GM12878 (cell line): ENCODE data around the gene CYP4V2. TPM values are rescaled to one million over a fixed set of nuclear protein-coding genes. Genes with fewer than 3 reads are reported as not detected.

Source experiments
- ATAC-seq: fragments of 200-7000 bp; cut with Tn5 transposase; 3 replicates; pipeline ENCODE4 v1.9.1; 2020; ENCODE audit warnings: mild to moderate bottlenecking, moderate library complexity
- BruUV-seq: library from RNA; stranded (reverse); fragments of 400-500 nt; replicated peaks from 2 replicates; lab custom pipeline; 2021; lab: Mats Ljungman, UMichigan
- CTCF ChIA-PET: fragments of 300-600 bp; sonication (Branson Sonifier 250); formaldehyde crosslinking; extraction: SDS; loops from one replicate; lab custom pipeline; 2021; ENCODE audit warnings: inconsistent platforms; lab: Yijun Ruan, JAX
- POLR2A ChIA-PET: fragments of 350-600 bp; formaldehyde crosslinking; extraction: SDS; loops from one replicate; lab custom pipeline; 2021; ENCODE audit warnings: inconsistent platforms; lab: Charles Lee
- RAD21 ChIA-PET: fragments of 300-600 bp; sonication (Branson Sonifier 250); formaldehyde crosslinking; loops from one replicate; lab custom pipeline; 2023; ENCODE audit warnings: antibody characterized with exemption; ENCODE audit not compliant: unreplicated experiment; lab: Charles Lee
- SMC1A ChIA-PET: fragments of 300-600 bp; sonication (Branson Sonifier 250); formaldehyde crosslinking; loops from one replicate; lab custom pipeline; 2023; ENCODE audit not compliant: unreplicated experiment, uncharacterized antibody; lab: Charles Lee
- DNase-seq: peaks from one replicate; pipeline ENCODE4 v3.0.0-alpha.2; 2011; ENCODE audit warnings: low read depth, low spot score
- FAIRE-seq: peaks from 3 replicates; lab custom pipeline; 2011; peaks lifted over from hg19 to GRCh38; lab: Jason Lieb, UNC
- H2AFZ ChIP-seq: 2 replicates; pipeline ENCODE4 v1.6.0; 2011; ENCODE audit warnings: low read depth, low read length, control low read depth; ENCODE audit not compliant: control insufficient read depth
- H3K27ac ChIP-seq: 2 replicates; pipeline ENCODE4 v1.5.1; 2011; ENCODE audit warnings: control low read depth; ENCODE audit not compliant: control insufficient read depth, insufficient read depth
- H3K27me3 ChIP-seq, 2 experiments: replicated peaks in 1 of 2; 2 replicates each; pipeline versions ENCODE4 v1.6.0 to v1.6.1; 2011; ENCODE audit warnings: low read length in 1 of 2; ENCODE audit not compliant: control insufficient read depth in 2 of 2, insufficient read depth in 2 of 2
- H3K36me3 ChIP-seq, 2 experiments: 2 replicates each; pipeline ENCODE4 v1.5.1; 2011; ENCODE audit warnings: low read length in 1 of 2; ENCODE audit not compliant: control insufficient read depth in 2 of 2, insufficient read depth in 2 of 2
- H3K4me1 ChIP-seq: 2 replicates; pipeline ENCODE4 v1.6.1; 2011; ENCODE audit warnings: mild to moderate bottlenecking, low read length, moderate library complexity, mixed read lengths; ENCODE audit not compliant: control insufficient read depth, insufficient read depth
- H3K4me2 ChIP-seq: 2 replicates; pipeline ENCODE4 v1.6.0; 2011; ENCODE audit warnings: control low read depth; ENCODE audit not compliant: control insufficient read depth, insufficient read depth
- H3K4me3 ChIP-seq: fragments of 200-600 bp; sonication (generic); 2 replicates; pipeline ENCODE4 v1.5.1; 2016
- H3K79me2 ChIP-seq: 2 replicates; pipeline ENCODE4 v1.6.0; 2011; ENCODE audit warnings: low read length; ENCODE audit not compliant: control insufficient read depth, insufficient read depth
- H3K9ac ChIP-seq: 2 replicates; pipeline ENCODE4 v1.8.0; 2011; ENCODE audit warnings: low read length, control low read depth, mixed read lengths; ENCODE audit not compliant: control insufficient read depth, insufficient read depth
- H3K9me3 ChIP-seq: replicated peaks from 3 replicates; pipeline ENCODE4 v1.5.1; 2011; ENCODE audit warnings: mild to moderate bottlenecking, low read length; ENCODE audit not compliant: control insufficient read depth, insufficient read depth
- H4K20me1 ChIP-seq: 2 replicates; pipeline ENCODE4 v1.6.0; 2011; ENCODE audit not compliant: control insufficient read depth, insufficient read depth
- FOXK2 ChIP-seq: fragments of 450-650 bp; IDR thresholded peaks from 2 replicates; pipeline ENCODE4 v1.6.1; 2017; ENCODE audit warnings: mild to moderate bottlenecking, moderate library complexity
- HCFC1 ChIP-seq: fragments of 150-350 bp; IDR thresholded peaks from 2 replicates; pipeline ENCODE4 v1.6.1; 2014; ENCODE audit warnings: low read length
- KDM1A ChIP-seq: fragments of 200-600 bp; sonication (generic); IDR thresholded peaks from 2 replicates; pipeline ENCODE4 v1.6.1; 2016; ENCODE audit warnings: borderline replicate concordance
- MTA3 ChIP-seq: IDR thresholded peaks from 2 replicates; pipeline ENCODE4 v1.6.1; 2012; ENCODE audit warnings: low read length, inconsistent platforms, borderline replicate concordance
- MYC ChIP-seq: IDR thresholded peaks from 2 replicates; pipeline ENCODE4 v1.6.1; 2011; ENCODE audit warnings: mild to moderate bottlenecking, low read length, moderate library complexity, inconsistent platforms; ENCODE audit not compliant: insufficient read depth, insufficient replicate concordance, insufficient read length, severe bottlenecking
- NRF1 ChIP-seq: conservative IDR thresholded peaks from 2 replicates; pipeline ENCODE4 v1.6.1; 2011; ENCODE audit warnings: mild to moderate bottlenecking, low read depth, low read length, improper control_type of control experiment
- RELA ChIP-seq: fragments of 450-650 bp; IDR thresholded peaks from 2 replicates; pipeline ENCODE4 v1.8.0; 2014; ENCODE audit warnings: borderline replicate concordance; ENCODE audit not compliant: partially characterized antibody
- SUPT20H ChIP-seq: IDR thresholded peaks from 2 replicates; pipeline ENCODE4 v1.6.1; 2011; ENCODE audit warnings: low read depth, mild to moderate bottlenecking, low read length, moderate library complexity, borderline replicate concordance; ENCODE audit not compliant: control insufficient read depth
- ZBTB40 ChIP-seq: fragments of 450-650 bp; IDR thresholded peaks from 2 replicates; pipeline ENCODE4 v1.6.1; 2016; ENCODE audit warnings: mild to moderate bottlenecking, moderate library complexity, borderline replicate concordance
- ZNF217 ChIP-seq: fragments of 450-650 bp; IDR thresholded peaks from 2 replicates; pipeline ENCODE4 v1.6.1; 2017; ENCODE audit warnings: antibody characterized with exemption, mild to moderate bottlenecking
- WGBS: methylation state at CpG from one replicate; pipeline ENCODE4 v1.1.6; 2016; ENCODE audit warnings: low lambda C conversion rate; ENCODE audit not compliant: insufficient replicate concordance, insufficient coverage; ENCODE audit errors: missing lambda C conversion rate; 5-methylcytosine and 5-hydroxymethylcytosine counted together
- in situ Hi-C: fragments of 300-500 bp; cut with MboI; formaldehyde crosslinking; loops from 9 replicates; pipeline ENCODE4 v1.14.3; 2018; ENCODE audit warnings: mixed read lengths
- intact Hi-C: fragments of 100-400 bp; cut with micrococcal nuclease; formaldehyde crosslinking; loops from one replicate; pipeline ENCODE4 v1.14.2; 2022; ENCODE audit not compliant: unreplicated experiment
- polyA plus RNA-seq, 11 experiments: library from polyadenylated mRNA; depleted of rRNA in 4 of 11; unstranded in 6 of 11; stranded (reverse) in 5 of 11; fragments of >200 nt; fragmentation: Nextera tagmentation in 4 of 11; fragmentation: Illumina TruSeq in 1 of 11; extraction: Ambion mirVana in 4 of 11; extraction: Trizol in 1 of 11; gene quantifications; 1 replicate in 1 of 11; 2 replicates in 10 of 11; pipeline versions ENCODE4 v1.2.1 to v1.2.3, GENCODE V29; 2011 to 2016; ENCODE audit warnings: inconsistent platforms in 2 of 11, missing spikeins in 2 of 11, low read depth in 1 of 11
- total RNA-seq, 4 experiments: library from RNA; depleted of rRNA in 3 of 4; stranded (reverse); fragments of >200 nt in 3 of 4; fragmentation: Illumina TruSeq in 1 of 4; extraction: Trizol in 1 of 4; gene quantifications; 2 replicates each; pipeline versions ENCODE4 v1.2.1 to v1.2.3, GENCODE V29; 2013 to 2021
- TF ChIP-seq, protein P1 (sequence below): IDR thresholded peaks from 2 replicates; pipeline ENCODE4 v1.6.1; 2011; ENCODE audit warnings: borderline replicate concordance, low read depth, mild to moderate bottlenecking, moderate library complexity, mixed read lengths, low read length; ENCODE audit not compliant: insufficient read depth; ENCODE audit errors: extremely low read length
- TF ChIP-seq, protein P2 (sequence below): fragments of 150-350 bp; IDR thresholded peaks from 2 replicates; pipeline ENCODE4 v1.6.1; 2016; ENCODE audit warnings: low read depth, low read length

CYP4V2 gene
- total and polyA plus RNA-seq, 10 of the 15 experiments (the other 5 are each of a cell fraction or from before 2014, with no cell fraction given): 1.2 to 8.2 (median 6.8) TPM

GRCh38 chr4:186249785-186250754 lies 58.7 kb downstream of the CYP4V2 start:
- H3K79me2 ChIP-seq: no peaks in the 10 kb centered on the region
- FAIRE-seq (no peak), DNase-seq (no peak), ATAC-seq (no peak)
- TF ChIP-seq ZBTB40 (no peak), RELA (no peak), ZNF217 (no peak), HCFC1 (no peak), MYC (no peak), MTA3 (no peak), KDM1A (no peak), NRF1 (no peak), FOXK2 (no peak), SUPT20H (no peak)
- TF ChIP-seq, protein P1, sequence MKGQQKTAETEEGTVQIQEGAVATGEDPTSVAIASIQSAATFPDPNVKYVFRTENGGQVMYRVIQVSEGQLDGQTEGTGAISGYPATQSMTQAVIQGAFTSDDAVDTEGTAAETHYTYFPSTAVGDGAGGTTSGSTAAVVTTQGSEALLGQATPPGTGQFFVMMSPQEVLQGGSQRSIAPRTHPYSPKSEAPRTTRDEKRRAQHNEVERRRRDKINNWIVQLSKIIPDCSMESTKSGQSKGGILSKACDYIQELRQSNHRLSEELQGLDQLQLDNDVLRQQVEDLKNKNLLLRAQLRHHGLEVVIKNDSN: no peak
- TF ChIP-seq, protein P2, sequence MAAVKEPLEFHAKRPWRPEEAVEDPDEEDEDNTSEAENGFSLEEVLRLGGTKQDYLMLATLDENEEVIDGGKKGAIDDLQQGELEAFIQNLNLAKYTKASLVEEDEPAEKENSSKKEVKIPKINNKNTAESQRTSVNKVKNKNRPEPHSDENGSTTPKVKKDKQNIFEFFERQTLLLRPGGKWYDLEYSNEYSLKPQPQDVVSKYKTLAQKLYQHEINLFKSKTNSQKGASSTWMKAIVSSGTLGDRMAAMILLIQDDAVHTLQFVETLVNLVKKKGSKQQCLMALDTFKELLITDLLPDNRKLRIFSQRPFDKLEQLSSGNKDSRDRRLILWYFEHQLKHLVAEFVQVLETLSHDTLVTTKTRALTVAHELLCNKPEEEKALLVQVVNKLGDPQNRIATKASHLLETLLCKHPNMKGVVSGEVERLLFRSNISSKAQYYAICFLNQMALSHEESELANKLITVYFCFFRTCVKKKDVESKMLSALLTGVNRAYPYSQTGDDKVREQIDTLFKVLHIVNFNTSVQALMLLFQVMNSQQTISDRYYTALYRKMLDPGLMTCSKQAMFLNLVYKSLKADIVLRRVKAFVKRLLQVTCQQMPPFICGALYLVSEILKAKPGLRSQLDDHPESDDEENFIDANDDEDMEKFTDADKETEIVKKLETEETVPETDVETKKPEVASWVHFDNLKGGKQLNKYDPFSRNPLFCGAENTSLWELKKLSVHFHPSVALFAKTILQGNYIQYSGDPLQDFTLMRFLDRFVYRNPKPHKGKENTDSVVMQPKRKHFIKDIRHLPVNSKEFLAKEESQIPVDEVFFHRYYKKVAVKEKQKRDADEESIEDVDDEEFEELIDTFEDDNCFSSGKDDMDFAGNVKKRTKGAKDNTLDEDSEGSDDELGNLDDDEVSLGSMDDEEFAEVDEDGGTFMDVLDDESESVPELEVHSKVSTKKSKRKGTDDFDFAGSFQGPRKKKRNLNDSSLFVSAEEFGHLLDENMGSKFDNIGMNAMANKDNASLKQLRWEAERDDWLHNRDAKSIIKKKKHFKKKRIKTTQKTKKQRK: no peak
- CTCF ChIA-PET: interaction anchor here (0.6 kb wide), 1 partner anchor 108 kb away, joined by 3 read pairs; no protein-coding TSS in a partner anchor
- 31% methylated on average over 8 of the region's 8 CpGs for WGBS
- H4K20me1 ChIP-seq: no peaks in the 10 kb centered on the region
- in situ Hi-C loops: no loop called here
- H3K27me3 ChIP-seq: no peaks in the 10 kb centered on the region; a peak in 1 of 4 replicates
- no peak overlapping the region for H3K27ac ChIP-seq
- no peak overlapping the region for H3K4me2 ChIP-seq
- H3K4me1 ChIP-seq: no peaks in the 10 kb centered on the region
- H3K4me3 ChIP-seq: no peak overlapping the region
- SMC1A ChIA-PET: no interaction called here
- no peak overlapping the region for H3K9ac ChIP-seq
- POLR2A ChIA-PET: no interaction called here
- no peaks in the 10 kb centered on the region for H3K9me3 ChIP-seq
- intact Hi-C loops: no loop called here
- H3K36me3 ChIP-seq: no peaks in the 10 kb centered on the region
- RAD21 ChIA-PET: no interaction called here
- no peak overlapping the region for H2AFZ ChIP-seq
- no TSS peak for BruUV-seq
